Measurements from ENCODE around the gene TBKBP1.

The TBKBP1 gene

DNA sequence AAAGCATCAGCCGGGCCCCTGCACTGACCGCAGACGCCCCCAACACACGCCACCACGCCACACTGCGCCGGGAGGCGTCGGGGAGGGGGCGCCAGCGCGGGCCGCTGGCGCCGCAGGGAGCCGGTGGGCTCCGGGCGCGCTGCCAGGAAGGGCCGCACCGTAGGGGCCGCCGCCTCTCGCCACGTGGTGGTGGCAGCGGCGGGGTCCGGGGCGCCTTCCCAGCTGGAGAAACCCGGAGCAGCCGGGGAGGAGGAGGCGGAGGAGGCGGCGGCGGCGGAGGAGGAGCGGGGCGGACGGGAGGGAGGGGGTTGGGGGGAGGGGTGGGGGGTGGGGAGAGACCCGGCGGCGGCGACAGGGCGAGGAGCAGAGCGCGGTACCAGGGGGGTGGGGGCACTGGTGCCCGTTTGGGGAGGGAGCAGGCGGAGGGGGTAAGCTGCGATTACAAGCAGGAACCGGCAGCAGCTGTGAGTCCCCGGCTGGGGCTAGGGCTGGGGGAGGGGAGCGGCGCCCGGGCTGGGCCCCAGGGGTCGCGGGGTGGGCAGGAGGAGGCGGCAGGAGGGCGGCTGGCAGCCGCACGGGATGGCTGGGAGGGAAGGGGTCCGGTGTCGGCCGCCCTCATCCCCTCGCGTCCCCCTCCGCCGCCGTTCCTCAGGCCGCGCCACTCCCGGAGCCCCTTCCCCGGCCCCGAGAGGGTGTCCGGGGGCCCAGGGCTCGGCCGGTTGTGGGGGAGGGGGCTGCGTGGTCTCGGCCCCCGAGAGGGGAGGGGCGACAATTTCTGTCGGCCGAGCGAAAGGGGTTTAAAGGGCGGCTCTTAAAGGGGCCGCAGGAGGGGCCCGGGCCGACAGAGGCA, at the start of gene TBKBP1:
TBKBP1 (plus strand) TSS at position 431 of the 850 bp plus-strand sequence. CDS start 1,952 bp downstream, outside the sequence.
- peak; percentile 94 for DNase-seq (ENCODE audit: low spot score)

- DNase-seq (ENCODE audit: low spot score) = no peak
These were observed 49.6 kb upstream of the TBKBP1 start for GRCh38 chr17:47644324-47644723.

DNA sequence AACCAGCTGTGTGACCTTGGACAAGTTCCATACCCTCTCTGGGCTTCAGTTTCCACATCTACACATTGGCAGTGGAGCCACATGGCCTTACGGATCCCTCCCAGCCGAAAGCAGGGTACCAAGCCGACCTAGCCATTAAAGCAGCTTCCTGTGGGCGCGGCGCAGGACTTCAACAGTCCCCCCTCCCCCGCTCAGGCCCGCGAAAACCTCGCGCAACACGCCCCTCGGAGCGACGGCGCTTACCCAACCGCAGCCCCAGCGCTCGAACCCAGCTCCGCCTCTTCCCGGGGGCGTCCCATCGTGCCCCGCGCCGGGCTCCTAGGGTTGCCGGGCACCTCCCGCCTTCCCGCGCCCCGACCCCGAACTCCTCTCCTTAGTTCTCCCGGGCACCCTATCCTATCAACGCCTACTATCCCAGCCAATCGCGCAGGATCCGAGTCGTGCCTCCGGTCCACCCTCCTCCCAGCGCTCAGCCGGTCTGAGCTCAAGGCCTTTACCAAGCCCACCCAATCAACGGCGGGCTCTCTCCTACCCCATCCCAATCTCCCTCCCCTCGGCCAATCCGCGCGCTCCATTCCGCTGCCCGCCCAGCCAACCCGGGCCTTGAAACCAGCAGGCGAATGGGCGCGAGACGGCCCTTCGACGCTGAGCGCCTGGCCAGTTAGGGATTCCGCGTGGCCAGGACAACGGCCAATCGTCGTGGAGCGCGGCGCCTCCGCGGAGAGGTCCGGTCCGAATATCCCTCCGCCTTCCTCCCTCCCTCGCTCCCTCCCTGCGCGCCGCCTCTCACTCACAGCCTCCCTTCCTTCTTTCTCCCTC, 44.6 kb upstream of the TBKBP1 start, which contains the start of gene KPNB1:
KPNB1 (plus strand) TSS at position 767 of the 819 bp plus-strand sequence. CDS start 326 bp downstream, outside the sequence.
- peak; percentile 97 for DNase-seq (ENCODE audit: low spot score)

DNA sequence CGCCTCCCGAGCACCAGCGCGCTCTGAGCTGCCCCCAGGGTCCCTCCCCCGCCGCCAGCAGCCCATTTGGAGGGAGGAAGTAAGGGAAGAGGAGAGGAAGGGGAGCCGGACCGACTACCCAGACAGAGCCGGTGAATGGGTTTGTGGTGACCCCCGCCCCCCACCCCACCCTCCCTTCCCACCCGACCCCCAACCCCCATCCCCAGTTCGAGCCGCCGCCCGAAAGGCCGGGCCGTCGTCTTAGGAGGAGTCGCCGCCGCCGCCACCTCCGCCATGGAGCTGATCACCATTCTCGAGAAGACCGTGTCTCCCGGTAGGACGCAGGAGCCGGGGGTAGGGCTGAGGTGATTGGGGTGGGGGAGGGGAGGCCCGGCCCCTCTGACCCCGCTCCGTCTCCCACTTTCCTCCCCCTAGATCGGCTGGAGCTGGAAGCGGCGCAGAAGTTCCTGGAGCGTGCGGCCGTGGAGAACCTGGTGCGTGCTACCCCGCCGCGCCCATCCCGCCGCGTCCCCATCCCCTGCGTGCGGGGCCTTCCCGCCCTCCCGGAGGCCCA, 43.9 kb upstream of the TBKBP1 start:
- no peak for DNase-seq (ENCODE audit: low spot score)

DNA sequence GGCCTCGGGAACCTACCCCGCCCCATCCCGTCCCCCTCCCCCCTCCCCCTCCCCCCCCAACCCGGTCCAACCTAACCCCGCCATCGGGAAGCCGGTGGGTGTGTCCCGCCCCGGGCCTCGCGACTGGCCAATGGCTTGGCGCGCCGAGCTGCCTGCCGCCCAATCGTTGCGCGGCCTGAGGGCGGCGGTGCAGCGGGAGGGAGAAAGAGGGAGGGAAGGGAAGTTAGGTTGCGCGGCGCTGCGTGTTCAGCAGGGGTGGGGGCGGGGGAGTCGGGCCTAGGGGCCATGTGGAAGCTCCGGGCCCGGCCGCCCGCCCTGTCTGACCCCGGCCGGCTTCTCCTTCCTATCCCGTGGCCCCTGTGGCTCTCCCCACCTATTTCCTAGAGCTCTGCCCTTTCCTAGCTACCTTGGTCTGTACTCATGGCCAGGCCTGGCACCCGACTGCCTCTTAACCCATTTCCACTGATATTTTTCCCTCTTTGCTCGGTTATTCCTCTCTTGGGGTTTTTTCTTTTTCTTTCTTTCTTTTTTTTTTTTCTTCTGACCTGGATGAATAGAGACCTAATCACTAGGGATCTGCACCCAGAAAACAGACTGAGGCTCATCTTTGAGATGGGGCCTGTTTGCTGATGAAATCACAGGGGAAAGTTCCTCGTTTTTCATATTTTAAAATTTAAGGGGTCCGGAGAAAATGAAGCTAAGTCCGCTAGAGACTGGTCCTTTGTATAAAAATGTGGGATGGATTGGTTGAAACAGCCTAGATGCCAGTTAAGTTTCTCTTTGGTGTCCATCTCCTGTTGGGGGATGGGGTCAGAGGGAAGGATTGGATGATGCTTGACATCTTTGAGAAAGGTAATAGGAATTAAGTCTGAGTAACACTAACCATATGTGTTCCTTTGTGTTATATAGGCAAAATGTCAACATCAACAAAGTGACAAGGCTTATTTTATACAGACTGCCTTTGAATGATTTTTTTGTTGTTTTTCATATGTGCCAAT, 43.1 kb upstream of the TBKBP1 start:
- peak; percentile 100 for DNase-seq (ENCODE audit: low spot score)

DNA sequence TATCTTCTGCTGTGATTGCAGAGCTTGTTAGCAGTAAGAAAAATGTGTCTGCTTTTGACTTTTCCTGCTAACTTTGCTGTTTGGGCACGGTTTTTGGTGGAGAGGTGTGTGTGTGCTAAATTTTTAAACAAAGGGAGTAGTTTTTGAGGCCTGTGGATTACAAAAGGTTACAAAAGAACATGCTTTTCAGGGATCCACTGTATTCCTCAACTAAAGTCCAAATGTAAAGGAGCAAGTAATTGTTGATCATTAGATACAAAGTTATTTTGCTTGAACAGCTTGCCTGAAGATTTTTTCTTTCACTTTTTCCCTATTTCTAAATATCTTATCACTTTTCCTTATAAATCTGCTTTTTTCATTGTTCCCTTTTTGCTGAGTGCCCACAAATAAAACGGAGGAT, 42.3 kb upstream of the TBKBP1 start:
- DNase-seq (ENCODE audit: low spot score) = no peak

DNA sequence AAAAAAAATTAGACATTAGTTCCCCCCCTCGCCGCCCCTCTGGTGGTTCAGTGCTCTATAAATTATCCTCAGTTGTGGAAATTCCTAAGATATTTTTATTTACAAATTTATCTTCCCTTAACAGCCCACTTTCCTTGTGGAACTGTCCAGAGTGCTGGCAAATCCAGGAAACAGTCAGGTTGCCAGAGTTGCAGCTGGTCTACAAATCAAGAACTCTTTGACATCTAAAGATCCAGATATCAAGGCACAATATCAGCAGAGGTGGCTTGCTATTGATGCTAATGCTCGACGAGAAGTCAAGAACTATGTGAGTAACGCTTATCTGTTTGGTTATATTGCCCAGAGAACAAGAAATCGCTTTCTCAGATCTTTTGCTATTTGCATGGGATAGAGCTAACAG, 41.4 kb upstream of the TBKBP1 start:
- DNase-seq (ENCODE audit: low spot score) = no peak

DNA sequence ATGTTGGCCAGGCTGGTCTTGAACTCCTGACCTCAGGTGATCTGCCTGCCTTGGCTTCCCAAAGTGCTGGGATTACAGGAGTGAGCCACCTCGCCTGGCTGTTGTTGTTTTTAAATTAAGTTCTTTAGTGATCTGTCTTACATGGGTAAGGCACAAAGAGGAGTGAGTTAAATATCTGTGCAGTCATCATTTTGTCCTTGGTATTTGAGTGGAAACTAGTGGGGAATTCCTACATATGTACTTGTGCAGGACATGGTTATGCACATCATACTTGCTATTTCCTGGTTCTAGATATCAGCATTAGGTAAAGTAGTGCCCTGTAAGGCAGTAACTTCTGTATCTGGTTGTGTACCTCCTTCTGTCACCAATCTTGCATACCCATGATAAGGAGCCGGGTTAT, 40.5 kb upstream of the TBKBP1 start:
- no peak for DNase-seq (ENCODE audit: low spot score)

GRCh38 chr17:47654991-47655390, 39.0 kb upstream of the TBKBP1 start:
- DNase-seq (ENCODE audit: low spot score) = no peak

DNA sequence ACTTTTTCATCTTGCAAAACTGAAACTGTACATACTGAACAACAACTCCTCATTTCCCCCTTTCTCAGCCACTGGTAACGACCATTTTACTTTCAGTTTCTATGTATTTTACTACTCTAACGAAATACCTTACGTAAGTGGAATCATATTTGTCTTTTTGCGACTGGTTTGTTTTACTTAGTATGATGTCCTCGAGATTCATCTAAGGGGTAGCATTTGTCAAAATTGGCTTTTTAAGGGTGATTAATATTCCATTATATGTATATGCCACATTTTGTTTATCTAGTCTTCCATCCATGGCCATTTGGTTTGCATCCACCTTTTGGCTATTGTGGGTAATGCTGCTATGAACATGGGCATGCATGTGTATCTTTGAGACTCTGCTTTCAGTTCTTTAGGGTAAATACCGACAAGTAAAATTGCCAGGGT, 33.9 kb upstream of the TBKBP1 start:
- no peak for DNase-seq (ENCODE audit: low spot score)

GRCh38 chr17:47663912-47664623, 29.9 kb upstream of the TBKBP1 start:
- DNase-seq (ENCODE audit: low spot score) = peak; percentile 84

DNA sequence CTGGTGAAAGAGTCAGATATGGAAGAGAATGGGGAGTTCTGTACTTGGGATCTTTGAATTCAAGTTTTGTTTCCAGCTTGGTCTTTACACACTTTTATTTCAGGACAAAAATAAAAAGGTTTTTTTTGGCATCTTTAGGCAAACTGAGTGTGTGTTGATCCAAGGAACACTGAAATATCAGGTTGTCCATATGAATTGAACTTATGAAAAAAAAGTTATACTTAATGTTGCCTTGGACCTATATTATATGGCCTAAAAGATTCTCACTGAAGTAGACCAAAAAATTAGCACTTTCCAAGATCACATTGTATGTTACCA, 29.4 kb upstream of the TBKBP1 start:
- no peak for DNase-seq (ENCODE audit: low spot score)

DNA sequence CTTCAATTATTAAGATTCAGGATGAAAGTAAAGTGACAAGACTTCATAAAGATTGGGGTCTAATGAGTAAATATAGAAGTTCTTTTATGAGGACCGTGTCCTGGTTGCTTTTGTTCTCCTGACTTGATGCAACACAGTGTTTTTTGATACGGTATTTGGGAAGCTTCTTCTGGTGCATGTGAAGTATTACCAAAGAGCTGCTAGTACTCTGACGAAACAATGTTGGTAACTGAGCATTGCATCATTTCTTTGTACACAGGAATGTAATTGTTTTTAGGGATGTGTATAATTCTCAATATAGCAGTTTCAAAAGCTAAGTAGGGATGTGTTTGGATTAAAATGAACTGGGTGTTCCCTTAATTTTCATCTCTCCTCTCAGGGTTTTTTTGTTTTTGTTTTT, 28.3 kb upstream of the TBKBP1 start:
- no peak for DNase-seq (ENCODE audit: low spot score)

- no peak for DNase-seq (ENCODE audit: low spot score)
These were observed 24.9 kb upstream of the TBKBP1 start for GRCh38 chr17:47669081-47669480.

GRCh38 chr17:47670064-47670463, 23.9 kb upstream of the TBKBP1 start:
- DNase-seq (ENCODE audit: low spot score) = no peak

- no peak for DNase-seq (ENCODE audit: low spot score)
These were observed 19.5 kb upstream of the TBKBP1 start for GRCh38 chr17:47674499-47674898.

GRCh38 chr17:47675380-47676198, 18.4 kb upstream of the TBKBP1 start:
- DNase-seq (ENCODE audit: low spot score) = no peak

- no peak for DNase-seq (ENCODE audit: low spot score)
These were observed 17.8 kb upstream of the TBKBP1 start for GRCh38 chr17:47676199-47676472.

DNA sequence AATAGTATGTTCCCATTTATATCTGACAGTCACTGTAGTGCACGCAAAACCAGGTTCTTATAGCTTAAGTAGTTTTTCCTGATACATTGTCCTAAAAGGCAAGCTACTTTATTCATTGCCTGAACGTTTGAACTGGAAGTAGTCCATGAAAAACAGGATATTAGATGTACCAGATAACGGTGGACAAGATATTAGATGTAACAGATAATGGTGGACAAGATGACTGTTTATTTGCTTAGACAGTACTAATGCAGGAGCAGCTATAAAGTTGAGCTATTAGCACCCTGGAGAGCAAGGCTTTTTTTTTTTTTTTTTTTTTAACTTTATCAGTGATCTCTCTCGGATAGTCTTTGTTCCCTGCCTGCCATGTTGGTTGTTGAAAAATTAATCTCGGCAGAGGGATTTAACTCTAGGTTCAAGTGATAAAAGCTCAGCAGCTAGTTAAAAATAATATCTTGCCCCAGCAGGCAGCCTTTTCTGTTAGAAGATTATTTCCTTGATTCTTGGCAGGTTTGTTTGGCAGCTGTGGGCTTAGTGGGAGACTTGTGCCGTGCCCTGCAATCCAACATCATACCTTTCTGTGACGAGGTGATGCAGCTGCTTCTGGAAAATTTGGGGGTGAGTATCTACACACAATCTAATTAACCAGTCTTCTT, 17.3 kb upstream of the TBKBP1 start:
- DNase-seq (ENCODE audit: low spot score) = peak; percentile 68

GRCh38 chr17:47678196-47678595, 15.8 kb upstream of the TBKBP1 start:
- DNase-seq (ENCODE audit: low spot score) = peak; percentile 70

Data from D341Med (cell line).